Measurements from ENCODE around the gene AHR.

DNA sequence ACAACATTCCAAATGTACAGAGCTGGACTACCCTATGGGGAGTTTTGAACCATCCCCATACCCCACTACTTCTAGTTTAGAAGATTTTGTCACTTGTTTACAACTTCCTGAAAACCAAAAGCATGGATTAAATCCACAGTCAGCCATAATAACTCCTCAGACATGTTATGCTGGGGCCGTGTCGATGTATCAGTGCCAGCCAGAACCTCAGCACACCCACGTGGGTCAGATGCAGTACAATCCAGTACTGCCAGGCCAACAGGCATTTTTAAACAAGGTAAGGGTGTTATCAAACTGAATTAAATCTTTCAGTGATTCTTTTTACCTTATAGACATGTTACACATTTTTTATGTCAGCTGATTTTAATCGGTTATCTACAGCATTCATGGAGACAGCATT lies 41.5 kb downstream of the AHR start:
- TF ChIP-seq CTCF (conservative IDR thresholded peaks at IDR 0.05; ENCODE audit: low read depth, low read length) (no peak), EZH2phosphoT487 (IDR thresholded peaks at IDR 0.05; ENCODE audit: borderline replicate concordance, low read length) (no peak)

Data from PC-3 (cell line).